Neural cell (in vitro differentiated cells): ENCODE data around the gene KLF16.

Source experiments
- EZH2 ChIP-seq: fragments of 200-600, 300-800 bp; shearing (Covaris generic), sonication (generic); IDR thresholded peaks from 2 replicates; pipeline ENCODE4 v1.6.1; 2014; ENCODE audit warnings: antibody characterized with exemption, low read length, borderline replicate concordance, mild to moderate bottlenecking; ENCODE audit not compliant: insufficient read depth, poor library complexity, severe bottlenecking
- POLR2AphosphoS5 ChIP-seq: IDR thresholded peaks from 2 replicates; pipeline ENCODE4 v1.6.1; 2012
- RAD21 ChIP-seq: fragments of 450-650 bp; conservative IDR thresholded peaks from 2 replicates; pipeline ENCODE4 v1.6.1; 2014; ENCODE audit warnings: antibody characterized with exemption, mild to moderate bottlenecking, moderate library complexity
- TAF1 ChIP-seq: IDR thresholded peaks from 2 replicates; pipeline ENCODE4 v1.6.1; 2012; ENCODE audit warnings: low read depth
- TF ChIP-seq, protein P1 (sequence below): fragments of 450-650 bp; IDR thresholded peaks from 2 replicates; pipeline ENCODE4 v1.5.1; 2014; ENCODE audit warnings: antibody characterized with exemption, mild to moderate bottlenecking, moderate library complexity; ENCODE audit not compliant: poor library complexity, severe bottlenecking

DNA sequence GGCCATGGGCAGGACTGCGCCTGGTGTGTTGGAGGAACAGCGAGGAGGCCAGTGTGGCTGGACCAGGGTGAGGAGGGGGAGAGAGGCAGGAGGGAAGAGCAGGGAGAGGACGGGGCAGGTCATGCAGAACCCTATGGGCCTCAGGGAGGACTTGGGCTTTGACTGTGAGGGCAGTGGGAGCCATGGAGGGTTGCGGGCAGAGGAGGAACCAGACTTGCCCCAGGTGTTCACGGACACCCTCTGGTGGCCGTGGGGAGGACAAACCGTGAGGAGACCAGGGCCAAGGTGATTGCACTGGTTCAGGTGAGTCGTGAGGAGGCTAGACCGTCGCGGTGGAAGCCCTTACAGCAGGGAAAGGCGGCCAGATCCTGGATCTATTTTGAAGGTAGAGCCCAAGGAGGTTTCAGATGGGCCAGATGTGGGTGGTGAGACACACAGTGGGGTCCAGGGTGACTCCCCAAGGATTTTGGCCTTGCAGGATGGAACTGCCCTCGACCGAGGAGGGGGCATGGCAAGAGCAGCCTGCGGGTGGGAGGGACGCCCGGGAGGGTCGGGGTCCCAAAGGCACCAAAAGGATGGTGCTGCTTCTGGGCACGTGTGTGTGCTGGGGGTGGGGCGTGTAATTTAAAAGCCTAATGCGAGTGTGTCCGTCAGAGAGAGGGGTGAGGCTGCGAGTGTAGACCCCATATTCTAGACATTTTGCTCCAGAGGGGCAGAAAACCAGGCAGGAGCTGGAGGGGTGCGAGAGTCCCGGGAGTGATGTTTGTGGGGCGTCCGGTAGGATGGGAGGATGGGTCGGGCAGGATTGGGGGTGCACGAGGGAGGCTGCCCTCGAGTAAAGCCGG, 12.3 kb downstream of the KLF16 start:
- TF ChIP-seq, protein P1, sequence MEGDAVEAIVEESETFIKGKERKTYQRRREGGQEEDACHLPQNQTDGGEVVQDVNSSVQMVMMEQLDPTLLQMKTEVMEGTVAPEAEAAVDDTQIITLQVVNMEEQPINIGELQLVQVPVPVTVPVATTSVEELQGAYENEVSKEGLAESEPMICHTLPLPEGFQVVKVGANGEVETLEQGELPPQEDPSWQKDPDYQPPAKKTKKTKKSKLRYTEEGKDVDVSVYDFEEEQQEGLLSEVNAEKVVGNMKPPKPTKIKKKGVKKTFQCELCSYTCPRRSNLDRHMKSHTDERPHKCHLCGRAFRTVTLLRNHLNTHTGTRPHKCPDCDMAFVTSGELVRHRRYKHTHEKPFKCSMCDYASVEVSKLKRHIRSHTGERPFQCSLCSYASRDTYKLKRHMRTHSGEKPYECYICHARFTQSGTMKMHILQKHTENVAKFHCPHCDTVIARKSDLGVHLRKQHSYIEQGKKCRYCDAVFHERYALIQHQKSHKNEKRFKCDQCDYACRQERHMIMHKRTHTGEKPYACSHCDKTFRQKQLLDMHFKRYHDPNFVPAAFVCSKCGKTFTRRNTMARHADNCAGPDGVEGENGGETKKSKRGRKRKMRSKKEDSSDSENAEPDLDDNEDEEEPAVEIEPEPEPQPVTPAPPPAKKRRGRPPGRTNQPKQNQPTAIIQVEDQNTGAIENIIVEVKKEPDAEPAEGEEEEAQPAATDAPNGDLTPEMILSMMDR = no peak
- no peak for TF ChIP-seq EZH2
- no peak for TF ChIP-seq RAD21
- no peak for TF ChIP-seq POLR2AphosphoS5
- no peak for TF ChIP-seq TAF1
